RCC 7860 (cell line): ENCODE measurements around the gene GZMM.
A peak's percentile ranks its signal among the peaks of the same experiment; 100 is the strongest.
"Not testable (repeated sequence)": the region's sequence is repeated elsewhere in the genome, so short reads cannot be mapped to it uniquely, and the experiment has no call there.

Source experiments
- DNase-seq: peaks from one replicate; pipeline ENCODE4 v3.0.0-alpha.2; 2015; ENCODE audit warnings: low spot score
- FAIRE-seq: peaks from 2 replicates; lab custom pipeline; 2012; peaks lifted over from hg19 to GRCh38; lab: Jason Lieb, UNC

The GZMM gene

GRCh38 chr19:580274-580835 is 36.5 kb downstream of the GZMM start:
- FAIRE-seq (no peak), DNase-seq (no peak)

- FAIRE-seq: no peak
Observed at GRCh38 chr19:581399-582111, 37.7 kb downstream of the GZMM start.

GRCh38 chr19:582497-583197 is 38.8 kb downstream of the GZMM start:
- peak; percentile 89 for FAIRE-seq
- peak; percentile 64 for DNase-seq

More at GRCh38 chr19:581399-582111, 37.7 kb downstream of the GZMM start:
- DNase-seq: no peak

- no peak for DNase-seq
- FAIRE-seq: no peak
Observed at GRCh38 chr19:583198-583967, 39.5 kb downstream of the GZMM start.

GRCh38 chr19:583968-584239 is 40.1 kb downstream of the GZMM start:
- FAIRE-seq (no peak), DNase-seq (no peak)

GRCh38 chr19:584240-585001 is 40.6 kb downstream of the GZMM start:
- no peak for DNase-seq
- FAIRE-seq: no peak

GRCh38 chr19:585146-585545 is 41.3 kb downstream of the GZMM start:
- DNase-seq, FAIRE-seq: not testable (repeated sequence)

- DNase-seq (peak; percentile 32), FAIRE-seq (no peak)
Observed at GRCh38 chr19:585551-586110, 41.8 kb downstream of the GZMM start.

- peak; percentile 58 for DNase-seq
- FAIRE-seq: no peak
Observed at GRCh38 chr19:588093-588740, 44.4 kb downstream of the GZMM start.

- no peak for DNase-seq
- no peak for FAIRE-seq
Observed at GRCh38 chr19:588741-589692, 45.2 kb downstream of the GZMM start.

GRCh38 chr19:589693-590395 is 46.0 kb downstream of the GZMM start, which contains the start of gene HCN2:
Gene HCN2, plus strand, starts transcription at chr19:589881. Its CDS starts 65 bp downstream, at chr19:589946.
- no peak for FAIRE-seq
- no peak for DNase-seq

- no peak for FAIRE-seq
- DNase-seq: no peak
Observed at GRCh38 chr19:590396-590745, 46.5 kb downstream of the GZMM start.

- FAIRE-seq (no peak), DNase-seq (no peak)
Observed at GRCh38 chr19:590750-591098, 46.9 kb downstream of the GZMM start.

- DNase-seq (no peak), FAIRE-seq (no peak)
Observed at GRCh38 chr19:591099-591958, 47.5 kb downstream of the GZMM start.

GRCh38 chr19:592101-592500 is 48.2 kb downstream of the GZMM start:
- no peak for FAIRE-seq
- no peak for DNase-seq

GRCh38 chr19:593055-593454 is 49.2 kb downstream of the GZMM start:
- DNase-seq: no peak
- no peak for FAIRE-seq

GRCh38 chr19:593505-593904 is 49.7 kb downstream of the GZMM start:
- DNase-seq: no peak
- FAIRE-seq: no peak
